ENCODE results near the gene GLDN.

Gene GLDN

GRCh38 chr15:51314391-51315337 is 26.8 kb upstream of the GLDN start:
- DNase-seq: no peak
- TF ChIP-seq POLR2A (IDR thresholded peaks at IDR 0.05; ENCODE audit: low read length) (no peak), GATA1 (IDR thresholded peaks at IDR 0.05; ENCODE audit: low read depth, low read length) (no peak)

- no peak for TF ChIP-seq POLR2A (IDR thresholded peaks at IDR 0.05; ENCODE audit: low read length)
- TF ChIP-seq GATA1 (IDR thresholded peaks at IDR 0.05; ENCODE audit: low read depth, low read length): no peak
- no peak for DNase-seq
Measured at GRCh38 chr15:51315726-51316125, 25.7 kb upstream of the GLDN start.

GRCh38 chr15:51316636-51317035 is 24.8 kb upstream of the GLDN start:
- TF ChIP-seq POLR2A (IDR thresholded peaks at IDR 0.05; ENCODE audit: low read length): no peak
- no peak for TF ChIP-seq GATA1 (IDR thresholded peaks at IDR 0.05; ENCODE audit: low read depth, low read length)
- no peak for DNase-seq

GRCh38 chr15:51318382-51319150 is 22.9 kb upstream of the GLDN start:
- no peak for DNase-seq
- TF ChIP-seq POLR2A (IDR thresholded peaks at IDR 0.05; ENCODE audit: low read length) (no peak), GATA1 (IDR thresholded peaks at IDR 0.05; ENCODE audit: low read depth, low read length) (no peak)

- TF ChIP-seq GATA1 (IDR thresholded peaks at IDR 0.05; ENCODE audit: low read depth, low read length): no peak
- TF ChIP-seq POLR2A (IDR thresholded peaks at IDR 0.05; ENCODE audit: low read length): no peak
- no peak for DNase-seq
Measured at GRCh38 chr15:51319539-51319938, 21.9 kb upstream of the GLDN start.

- no peak for DNase-seq
- TF ChIP-seq POLR2A (IDR thresholded peaks at IDR 0.05; ENCODE audit: low read length): no peak
- no peak for TF ChIP-seq GATA1 (IDR thresholded peaks at IDR 0.05; ENCODE audit: low read depth, low read length)
Measured at GRCh38 chr15:51320843-51321242, 20.6 kb upstream of the GLDN start.

- TF ChIP-seq POLR2A (IDR thresholded peaks at IDR 0.05; ENCODE audit: low read length): no peak
- TF ChIP-seq GATA1 (IDR thresholded peaks at IDR 0.05; ENCODE audit: low read depth, low read length): no peak
- no peak for DNase-seq
Measured at GRCh38 chr15:51321316-51321715, 20.1 kb upstream of the GLDN start.

GRCh38 chr15:51322621-51323296 is 18.7 kb upstream of the GLDN start:
- no peak for DNase-seq
- TF ChIP-seq GATA1 (IDR thresholded peaks at IDR 0.05; ENCODE audit: low read depth, low read length) (no peak), POLR2A (IDR thresholded peaks at IDR 0.05; ENCODE audit: low read length) (no peak)

GRCh38 chr15:51323749-51324148 is 17.7 kb upstream of the GLDN start:
- TF ChIP-seq POLR2A (IDR thresholded peaks at IDR 0.05; ENCODE audit: low read length) (no peak), GATA1 (IDR thresholded peaks at IDR 0.05; ENCODE audit: low read depth, low read length) (no peak)

GRCh38 chr15:51325167-51325566 is 16.3 kb upstream of the GLDN start:
- TF ChIP-seq POLR2A (IDR thresholded peaks at IDR 0.05; ENCODE audit: low read length): no peak
- no peak for TF ChIP-seq GATA1 (IDR thresholded peaks at IDR 0.05; ENCODE audit: low read depth, low read length)
- DNase-seq: no peak

More at GRCh38 chr15:51323749-51324148, 17.7 kb upstream of the GLDN start:
- no peak for DNase-seq

GRCh38 chr15:51327081-51327480 is 14.4 kb upstream of the GLDN start:
- TF ChIP-seq POLR2A (IDR thresholded peaks at IDR 0.05; ENCODE audit: low read length) (no peak), GATA1 (IDR thresholded peaks at IDR 0.05; ENCODE audit: low read depth, low read length) (no peak)
- DNase-seq: no peak

- no peak for DNase-seq
- TF ChIP-seq POLR2A (IDR thresholded peaks at IDR 0.05; ENCODE audit: low read length) (no peak), GATA1 (IDR thresholded peaks at IDR 0.05; ENCODE audit: low read depth, low read length) (no peak)
Measured at GRCh38 chr15:51328926-51329325, 12.5 kb upstream of the GLDN start.

GRCh38 chr15:51331141-51331540 is 10.3 kb upstream of the GLDN start:
- TF ChIP-seq POLR2A (IDR thresholded peaks at IDR 0.05; ENCODE audit: low read length): no peak
- DNase-seq: no peak

All from erythroblast (primary cell).